ENCODE measurements around the gene CREBBP.

DNA sequence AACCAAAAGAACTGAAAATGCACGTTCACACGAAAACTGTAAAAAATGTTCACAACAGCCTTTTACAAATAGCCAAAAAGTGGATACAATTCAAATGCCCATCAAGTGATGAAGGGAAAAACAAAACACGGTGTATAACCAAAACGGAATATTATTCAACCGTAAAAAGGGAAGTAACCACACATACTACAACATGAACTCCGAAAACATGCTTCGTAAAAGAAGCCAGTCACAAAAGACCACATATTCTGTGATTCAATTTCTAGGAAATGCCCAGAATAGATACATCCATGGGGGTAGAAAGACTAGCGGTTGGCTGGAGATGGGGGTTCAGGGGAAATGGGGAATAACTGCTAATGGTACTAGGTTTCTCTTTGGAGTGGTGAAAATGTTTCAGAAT, 81.7 kb downstream of the CREBBP start:
- no peak for TF ChIP-seq CTCF (IDR thresholded peaks at IDR 0.05; ENCODE audit: extremely low read depth in 1 of 2, insufficient read depth in 1 of 2, low read depth in 1 of 2, low read length in 2 of 2)
- TF ChIP-seq EZH2 (IDR thresholded peaks at IDR 0.05; ENCODE audit: borderline replicate concordance, low read depth, low read length, severe bottlenecking): no peak
- no peak for TF ChIP-seq POLR2A (IDR thresholded peaks at IDR 0.05; ENCODE audit: low read depth, low read length)
- no peak for TF ChIP-seq POLR2AphosphoS5 (IDR thresholded peaks at IDR 0.05; ENCODE audit: insufficient read depth, low read depth, low read length)
- no peak for TF ChIP-seq JUN (IDR thresholded peaks at IDR 0.05; ENCODE audit: borderline replicate concordance, insufficient read depth, insufficient read length, low read depth)
- TF ChIP-seq, protein P1, sequence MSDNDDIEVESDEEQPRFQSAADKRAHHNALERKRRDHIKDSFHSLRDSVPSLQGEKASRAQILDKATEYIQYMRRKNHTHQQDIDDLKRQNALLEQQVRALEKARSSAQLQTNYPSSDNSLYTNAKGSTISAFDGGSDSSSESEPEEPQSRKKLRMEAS (IDR thresholded peaks at IDR 0.05; ENCODE audit: insufficient read depth, insufficient read length): no peak
- TF ChIP-seq GATA2 (IDR thresholded peaks at IDR 0.05; ENCODE audit: insufficient read depth, insufficient read length, low read depth, low read length): no peak
- TF ChIP-seq MYC (IDR thresholded peaks at IDR 0.05; ENCODE audit: low read depth, low read length): no peak
- TF ChIP-seq FOS (IDR thresholded peaks at IDR 0.05; ENCODE audit: borderline replicate concordance, insufficient read depth, low read length): no peak

All from endothelial cell of umbilical vein (primary cell).